Astrocyte of the spinal cord (primary cell): ENCODE measurements around the gene UBAC2.

Experiments
- DNase-seq: peaks from one replicate; pipeline ENCODE4 v3.0.0; 2011; ENCODE audit warnings: low read depth, low spot score
- H3K4me3 ChIP-seq: 2 replicates; pipeline ENCODE4 v1.5.1; 2011; ENCODE audit warnings: low read depth, mild to moderate bottlenecking, low read length, moderate library complexity
- CTCF ChIP-seq: IDR thresholded peaks from 2 replicates; pipeline ENCODE4 v1.5.1; 2012; ENCODE audit warnings: low read depth, mild to moderate bottlenecking, low read length, inconsistent platforms
- in situ Hi-C: cut with HindIII; loops from 2 replicates; pipeline ENCODE4 v1.10.0; 2017; ENCODE audit warnings: low sequenced_read_pairs

UBAC2 gene

GRCh38 chr13:99285432-99286182 is 85.0 kb downstream of the UBAC2 start:
- H3K4me3 ChIP-seq = no peak overlapping the region
- DNase-seq = no peak
- in situ Hi-C loops = no loop called here
- TF ChIP-seq CTCF = no peak

DNA sequence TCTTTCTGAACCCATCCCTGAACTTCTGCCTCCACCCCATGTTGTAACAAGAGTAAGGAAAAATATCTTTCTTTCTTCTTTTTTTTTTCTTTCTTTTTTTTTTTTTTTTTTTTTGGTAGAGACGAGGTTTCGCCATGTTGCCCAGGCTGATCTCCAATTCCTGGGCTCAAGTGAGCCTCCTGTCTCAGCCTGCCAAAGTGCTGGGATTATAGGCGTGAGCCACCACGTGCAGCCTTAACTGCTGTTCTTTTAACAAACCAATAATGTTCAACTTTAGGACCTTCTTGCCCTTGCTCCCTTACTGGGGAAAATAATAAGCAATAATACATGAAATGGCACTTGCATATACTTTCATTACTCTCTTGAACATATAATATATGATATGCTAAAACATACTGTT is 86.9 kb downstream of the UBAC2 start:
- no peak overlapping the region for H3K4me3 ChIP-seq
- in situ Hi-C loops = no loop called here
- no peak for DNase-seq
- TF ChIP-seq CTCF = no peak

DNA sequence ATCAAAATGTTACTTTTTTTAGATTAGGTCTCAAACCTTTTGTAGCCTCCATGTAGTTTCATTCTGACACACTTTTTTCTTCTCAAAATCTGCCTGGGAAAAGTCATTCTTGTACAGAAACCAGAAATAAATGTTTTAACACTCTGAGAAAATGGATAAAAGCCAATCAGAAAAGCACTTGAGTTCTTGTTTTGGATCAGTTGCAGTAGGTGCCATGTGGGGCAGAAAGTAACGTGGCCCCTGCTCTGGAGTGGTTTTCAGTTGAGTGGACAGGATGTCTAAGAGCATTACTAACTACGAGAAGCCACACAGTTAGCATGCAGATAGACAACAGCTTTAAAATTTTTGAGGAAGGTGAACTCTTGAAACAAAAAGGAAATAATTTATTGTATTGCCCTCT is 87.4 kb downstream of the UBAC2 start:
- H3K4me3 ChIP-seq = no peak overlapping the region
- DNase-seq = no peak
- in situ Hi-C loops = no loop called here
- no peak for TF ChIP-seq CTCF

DNA sequence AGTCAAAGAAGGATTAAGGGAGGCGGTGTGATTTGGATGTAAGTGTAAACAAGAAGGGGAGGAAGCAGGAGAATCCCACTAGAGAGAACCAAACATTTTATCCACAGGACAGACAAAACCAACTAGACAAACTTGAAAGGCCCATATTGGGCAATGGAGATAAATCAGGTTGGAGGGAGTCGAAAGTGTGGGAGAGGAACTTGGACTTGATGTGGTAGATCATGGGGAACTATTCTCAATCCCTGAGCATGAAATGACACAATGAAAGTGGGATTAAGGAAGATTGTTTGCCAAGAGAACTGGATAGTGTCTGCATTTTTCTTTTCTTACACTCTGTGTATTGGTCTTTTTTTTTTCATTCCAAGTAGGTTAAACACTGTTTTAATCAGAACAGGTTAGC is 88.6 kb downstream of the UBAC2 start:
- no peak overlapping the region for H3K4me3 ChIP-seq
- no peak for DNase-seq
- in situ Hi-C loops = no loop called here
- no peak for TF ChIP-seq CTCF

- no peak overlapping the region for H3K4me3 ChIP-seq
- TF ChIP-seq CTCF = no peak
- in situ Hi-C loops = no loop called here
- no peak for DNase-seq
Measured at GRCh38 chr13:99289674-99290337, 89.2 kb downstream of the UBAC2 start.

DNA sequence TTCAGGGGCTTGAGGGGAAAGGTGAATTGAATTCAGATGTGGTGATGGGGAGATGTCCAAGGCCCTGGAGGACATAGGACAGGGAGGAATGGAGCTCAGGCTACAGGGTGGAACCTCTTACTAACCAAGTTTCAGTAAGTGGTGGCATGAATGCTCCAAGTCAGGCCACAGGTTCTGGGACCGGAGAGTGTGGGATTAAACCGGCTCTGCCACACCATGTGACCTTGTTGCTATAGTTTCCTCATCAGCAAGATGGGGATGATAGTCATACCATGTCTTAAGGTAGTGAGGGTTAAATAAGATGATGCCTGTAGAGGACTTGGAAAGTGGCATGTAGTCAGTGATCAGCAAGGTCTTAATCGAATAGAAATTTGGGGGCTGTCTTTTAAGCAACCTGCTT is 90.2 kb downstream of the UBAC2 start:
- in situ Hi-C loops = no loop called here

More for the DNA sequence above, 90.2 kb downstream of the UBAC2 start:
- no peak overlapping the region for H3K4me3 ChIP-seq
- no peak for DNase-seq
- no peak for TF ChIP-seq CTCF
